H1 (cell line): ENCODE results near the gene HEXIM1. TPM values are rescaled to one million over a fixed set of nuclear protein-coding genes. Genes with fewer than 3 reads are reported as not detected.
A peak's percentile ranks its signal among the peaks of the same experiment; 100 is the strongest.

Source experiments
- EZH2 ChIP-seq: fragments of 200-600 bp; sonication (generic); IDR thresholded peaks from 2 replicates; pipeline ENCODE4 v1.7.1; 2012; ENCODE audit warnings: low read depth, mild to moderate bottlenecking, moderate library complexity, low read length, inconsistent platforms; ENCODE audit not compliant: severe bottlenecking
- SIN3A ChIP-seq, 2 experiments: IDR thresholded peaks in 1 of 2; conservative IDR thresholded peaks in 1 of 2; 2 replicates each; pipeline ENCODE4 v1.6.1; 2011 to 2012; ENCODE audit warnings: low read length in 2 of 2, improper control_type of control experiment in 1 of 2, low read depth in 1 of 2, mild to moderate bottlenecking in 1 of 2
- TBP ChIP-seq: IDR thresholded peaks from 2 replicates; pipeline ENCODE4 v1.6.1; 2011; ENCODE audit warnings: low read depth, low read length, improper control_type of control experiment
- polyA plus RNA-seq, 7 experiments: library from polyadenylated mRNA; depleted of rRNA in 3 of 7; stranded (reverse) in 5 of 7; unstranded in 2 of 7; fragments of >200 nt in 5 of 7; fragments of 200-250 nt in 2 of 7; gene quantifications; 1 replicate in 5 of 7; 2 replicates in 1 of 7; 4 replicates in 1 of 7; pipeline versions ENCODE4 v1.2.1 to v1.2.3, GENCODE V29; 2011 to 2013; ENCODE audit warnings: missing spikeins in 2 of 7, mixed read lengths in 2 of 7
- total RNA-seq: library from RNA; stranded (reverse); fragmentation: NEBNext Ultra II Directional; extraction: Animal tissue kit (Norgen Biotek cat#: 25700); gene quantifications from 2 replicates; pipeline ENCODE4 v1.2.1, GENCODE V29; 2021

The HEXIM1 gene
- total and polyA plus RNA-seq, 2 of the 8 experiments (the other 6 are each of a cell fraction or from before 2014, with no cell fraction given): 9.1 to 38.3 TPM

GRCh38 chr17:45149669-45150664 is 1.7 kb downstream of the HEXIM1 start (continued):
- TF ChIP-seq TBP (no peak), EZH2 (peak; percentile 12), SIN3A (conservative IDR thresholded peaks at IDR 0.05 in 1 of 2, IDR thresholded peaks at IDR 0.05 in 1 of 2; ENCODE audit: low read depth in 1 of 2, low read length in 2 of 2) (0 out of 4 replicates have a peak, but pooled peaks of 1 of the 2 experiments have one; percentile 18)
